H9 (cell line): ENCODE measurements around the gene RIT2. TPM values are rescaled to one million over a fixed set of nuclear protein-coding genes. Genes with fewer than 3 reads are reported as not detected.

Experiments
- DNase-seq: peaks from one replicate; pipeline ENCODE4 v3.0.0-alpha.2; 2017
- H2AFZ ChIP-seq: one replicate; pipeline ENCODE4 v1.6.1; 2013; ENCODE audit warnings: mild to moderate bottlenecking, low read length, control low read depth, moderate library complexity
- H2AK5ac ChIP-seq: 2 replicates; pipeline ENCODE4 v1.6.1; 2013; ENCODE audit warnings: low read length, control low read depth, mixed read lengths; ENCODE audit not compliant: insufficient read length
- H2BK120ac ChIP-seq: one replicate; pipeline ENCODE4 v1.6.1; 2013; ENCODE audit warnings: low read depth, mild to moderate bottlenecking, low read length, control low read depth, inconsistent platforms; ENCODE audit not compliant: poor library complexity, severe bottlenecking
- H2BK12ac ChIP-seq: 2 replicates; pipeline ENCODE4 v1.6.1; 2013; ENCODE audit warnings: low read length, control low read depth, mixed read lengths, low read depth; ENCODE audit not compliant: insufficient read length
- H2BK15ac ChIP-seq: 2 replicates; pipeline ENCODE4 v1.6.1; 2013; ENCODE audit warnings: low read depth, low read length, control low read depth
- H2BK20ac ChIP-seq: one replicate; pipeline ENCODE4 v1.6.1; 2013; ENCODE audit warnings: low read depth, mild to moderate bottlenecking, low read length, control low read depth, inconsistent platforms; ENCODE audit not compliant: poor library complexity, severe bottlenecking
- H2BK5ac ChIP-seq: 2 replicates; pipeline ENCODE4 v1.6.1; 2013; ENCODE audit warnings: low read length, control low read depth, mixed read lengths; ENCODE audit not compliant: insufficient read length
- H3K14ac ChIP-seq: 2 replicates; pipeline ENCODE4 v1.6.1; 2013; ENCODE audit warnings: low read length, control low read depth; ENCODE audit not compliant: insufficient read depth
- H3K18ac ChIP-seq: 2 replicates; pipeline ENCODE4 v1.6.1; 2013; ENCODE audit warnings: low read depth, mild to moderate bottlenecking, mixed read lengths, low read length, control low read depth; ENCODE audit not compliant: insufficient read length
- H3K23ac ChIP-seq: 2 replicates; pipeline ENCODE4 v1.6.1; 2013; ENCODE audit warnings: low read length, control low read depth, mixed read lengths, low read depth; ENCODE audit not compliant: insufficient read length
- H3K23me2 ChIP-seq: 2 replicates; pipeline ENCODE4 v1.6.1; 2013; ENCODE audit warnings: low read depth, mild to moderate bottlenecking, mixed read lengths, low read length, control low read depth; ENCODE audit not compliant: insufficient read length, poor library complexity, severe bottlenecking
- H3K27ac ChIP-seq: 2 replicates; pipeline ENCODE4 v1.5.1; 2013; ENCODE audit warnings: low read length, control low read depth, mixed read lengths, low read depth; ENCODE audit not compliant: insufficient read length
- H3K27me3 ChIP-seq: 2 replicates; pipeline ENCODE4 v1.6.1; 2013; ENCODE audit warnings: low read length, control low read depth, inconsistent platforms; ENCODE audit not compliant: insufficient read depth
- H3K4ac ChIP-seq: 2 replicates; pipeline ENCODE4 v1.6.1; 2013; ENCODE audit warnings: low read depth, mild to moderate bottlenecking, control low read depth, inconsistent platforms, low read length, moderate library complexity
- H3K4me1 ChIP-seq: 2 replicates; pipeline ENCODE4 v1.6.1; 2013; ENCODE audit warnings: low read length, control low read depth, inconsistent platforms; ENCODE audit not compliant: insufficient read depth
- H3K4me2 ChIP-seq: 2 replicates; pipeline ENCODE4 v1.6.1; 2013; ENCODE audit warnings: low read length, control low read depth, mixed read lengths; ENCODE audit not compliant: insufficient read length, insufficient read depth
- H3K56ac ChIP-seq: 2 replicates; pipeline ENCODE4 v1.6.1; 2013; ENCODE audit warnings: low read depth, mild to moderate bottlenecking, mixed read lengths, low read length, control low read depth; ENCODE audit not compliant: insufficient read length
- H3K79me1 ChIP-seq: 2 replicates; pipeline ENCODE4 v1.6.1; 2013; ENCODE audit warnings: low read depth, mild to moderate bottlenecking, moderate library complexity, low read length, control low read depth, inconsistent platforms; ENCODE audit not compliant: insufficient read depth, poor library complexity, severe bottlenecking
- H3K79me2 ChIP-seq: 2 replicates; pipeline ENCODE4 v1.6.1; 2013; ENCODE audit warnings: low read length, control low read depth, inconsistent platforms; ENCODE audit not compliant: insufficient read depth
- H3K9ac ChIP-seq: 2 replicates; pipeline ENCODE4 v1.6.1; 2013; ENCODE audit warnings: low read length, control low read depth, mixed read lengths; ENCODE audit not compliant: insufficient read length; ENCODE audit errors: extremely low read depth
- H3K9me3 ChIP-seq: one replicate; pipeline ENCODE4 v1.6.1; 2013; ENCODE audit warnings: low read depth, low read length, inconsistent platforms; ENCODE audit not compliant: control insufficient read depth
- H3T11ph ChIP-seq: one replicate; pipeline ENCODE4 v1.6.1; 2013; ENCODE audit warnings: mild to moderate bottlenecking, low read length, control low read depth, inconsistent platforms
- H4K20me1 ChIP-seq: one replicate; pipeline ENCODE4 v1.6.1; 2013; ENCODE audit not compliant: control insufficient read depth, insufficient read length, insufficient read depth
- H4K5ac ChIP-seq: 2 replicates; pipeline ENCODE4 v1.6.1; 2013; ENCODE audit warnings: low read depth, mild to moderate bottlenecking, mixed read lengths, low read length, control low read depth; ENCODE audit not compliant: insufficient read length
- H4K8ac ChIP-seq: replicated peaks from 2 replicates; pipeline ENCODE4 v1.6.1; 2013; ENCODE audit warnings: low read length, control low read depth, mixed read lengths, low read depth; ENCODE audit not compliant: insufficient read length
- H4K91ac ChIP-seq: 2 replicates; pipeline ENCODE4 v1.6.1; 2013; ENCODE audit warnings: low read depth, mild to moderate bottlenecking, moderate library complexity, mixed read lengths, low read length, control low read depth; ENCODE audit not compliant: insufficient read length
- H3K27ac Mint-ChIP-seq, 3 experiments: 2 replicates in 2 of 3; 3 replicates in 1 of 3; pipeline ENCODE4 v1.8.0; 2020 to 2021; ENCODE audit warnings: mixed read lengths in 3 of 3, mild to moderate bottlenecking in 1 of 3, moderate library complexity in 1 of 3
- H3K27me3 Mint-ChIP-seq: 2 replicates; pipeline ENCODE4 v1.8.0; 2021; ENCODE audit warnings: low read depth, mild to moderate bottlenecking, moderate library complexity, mixed read lengths
- H3K36me3 Mint-ChIP-seq, 3 experiments: 2 replicates in 2 of 3; 3 replicates in 1 of 3; pipeline ENCODE4 v1.8.0; 2020 to 2021; ENCODE audit warnings: low read depth in 3 of 3, mixed read lengths in 3 of 3; ENCODE audit not compliant: insufficient read depth in 1 of 3
- H3K4me1 Mint-ChIP-seq, 2 experiments: 2 replicates each; pipeline ENCODE4 v1.8.0; 2020; ENCODE audit warnings: mixed read lengths in 2 of 2
- H3K4me3 Mint-ChIP-seq, 2 experiments: 2 replicates in 1 of 2; 3 replicates in 1 of 2; pipeline ENCODE4 v1.8.0; 2020 to 2021; ENCODE audit warnings: mild to moderate bottlenecking in 2 of 2, mixed read lengths in 2 of 2, moderate library complexity in 1 of 2
- H3K9me3 Mint-ChIP-seq, 2 experiments: 2 replicates in 1 of 2; 3 replicates in 1 of 2; pipeline ENCODE4 v1.8.0; 2020; ENCODE audit warnings: mild to moderate bottlenecking in 2 of 2, mixed read lengths in 2 of 2, moderate library complexity in 1 of 2
- WGBS: extraction: QIAGEN DNeasy Blood & Tissue Kit; methylation state at CpG from one replicate; pipeline ENCODE4 v1.1.7; 2013; ENCODE audit warnings: missing lambda C conversion rate, low lambda C conversion rate, mixed read lengths; ENCODE audit not compliant: insufficient read length; ENCODE audit errors: extremely low coverage; 5-methylcytosine and 5-hydroxymethylcytosine counted together
- total RNA-seq: library from RNA; stranded (reverse); gene quantifications from 2 replicates; pipeline ENCODE4 v1.2.1, GENCODE V29; 2021
- TF ChIP-seq, protein P1 (sequence below): fragments of 200-600 bp; sonication (generic); conservative IDR thresholded peaks from 3 replicates; pipeline ENCODE4 v1.8.0; 2021; ENCODE audit warnings: antibody characterized with exemption, mild to moderate bottlenecking

The RIT2 gene
- total RNA-seq, 1 experiment from 2014 or later: 1.2 TPM

DNA sequence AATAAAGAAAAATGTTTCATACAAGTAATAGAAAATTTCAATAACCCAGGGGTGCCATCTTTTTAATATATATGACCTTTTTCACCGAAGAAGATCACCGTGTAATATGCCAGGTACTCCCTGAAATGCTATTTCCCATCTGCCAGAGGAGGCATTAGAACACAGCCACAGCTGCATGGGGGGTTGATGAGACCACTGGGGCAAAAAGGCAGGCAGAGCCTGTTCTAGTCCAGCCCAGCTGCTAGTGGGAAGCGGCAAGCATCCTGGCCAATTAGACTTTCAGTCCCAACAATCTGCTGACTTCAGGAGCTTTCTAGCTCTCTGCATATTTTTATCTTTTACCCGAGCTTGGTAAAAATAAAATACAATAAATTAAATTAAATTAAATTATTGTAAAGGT, 362.6 kb downstream of the RIT2 start:
- no peak overlapping the region for H2AFZ ChIP-seq
- H3K79me2 ChIP-seq: 0 out of 2 replicates have a peak, but pooled peaks cover 2% of the 10 kb centered on the region
- H2BK15ac ChIP-seq: no peak overlapping the region
- H3K4me1 ChIP-seq: 0 out of 2 replicates have a peak, but pooled peaks cover 2% of the 10 kb centered on the region
- Mint-ChIP-seq H3K27me3 (no peaks in the 10 kb centered on the region), H3K4me1 (peaks cover 8 to 11% of the 10 kb centered on the region in 2 experiments), H3K9me3 (peaks cover 5 to 7% of the 10 kb centered on the region in 2 experiments; a peak in 4 of 5 replicates), H3K4me3 (no peak overlapping the region), H3K36me3 (peaks cover 7 to 8% (median 8%) of the 10 kb centered on the region in 3 experiments), H3K27ac (no peak overlapping the region)
- H3K4ac ChIP-seq: no peak overlapping the region
- WGBS: no CpG with 5 or more reads among the region's 4 CpGs
- no peaks in the 10 kb centered on the region for H4K20me1 ChIP-seq
- no peak overlapping the region for H4K5ac ChIP-seq
- H2BK20ac ChIP-seq: no peak overlapping the region
- no peak overlapping the region for H4K91ac ChIP-seq
- no peak overlapping the region for H2BK5ac ChIP-seq
- H4K8ac ChIP-seq: no peak overlapping the region
- H3T11ph ChIP-seq: no peak overlapping the region
- H3K4me2 ChIP-seq: no peak overlapping the region
- TF ChIP-seq, protein P1, sequence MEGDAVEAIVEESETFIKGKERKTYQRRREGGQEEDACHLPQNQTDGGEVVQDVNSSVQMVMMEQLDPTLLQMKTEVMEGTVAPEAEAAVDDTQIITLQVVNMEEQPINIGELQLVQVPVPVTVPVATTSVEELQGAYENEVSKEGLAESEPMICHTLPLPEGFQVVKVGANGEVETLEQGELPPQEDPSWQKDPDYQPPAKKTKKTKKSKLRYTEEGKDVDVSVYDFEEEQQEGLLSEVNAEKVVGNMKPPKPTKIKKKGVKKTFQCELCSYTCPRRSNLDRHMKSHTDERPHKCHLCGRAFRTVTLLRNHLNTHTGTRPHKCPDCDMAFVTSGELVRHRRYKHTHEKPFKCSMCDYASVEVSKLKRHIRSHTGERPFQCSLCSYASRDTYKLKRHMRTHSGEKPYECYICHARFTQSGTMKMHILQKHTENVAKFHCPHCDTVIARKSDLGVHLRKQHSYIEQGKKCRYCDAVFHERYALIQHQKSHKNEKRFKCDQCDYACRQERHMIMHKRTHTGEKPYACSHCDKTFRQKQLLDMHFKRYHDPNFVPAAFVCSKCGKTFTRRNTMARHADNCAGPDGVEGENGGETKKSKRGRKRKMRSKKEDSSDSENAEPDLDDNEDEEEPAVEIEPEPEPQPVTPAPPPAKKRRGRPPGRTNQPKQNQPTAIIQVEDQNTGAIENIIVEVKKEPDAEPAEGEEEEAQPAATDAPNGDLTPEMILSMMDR: no peak; the same call in 1 of the 3 replicates
- no peak overlapping the region for H3K23ac ChIP-seq
- H3K79me1 ChIP-seq: no peaks in the 10 kb centered on the region
- H2AK5ac ChIP-seq: no peak overlapping the region
- H2BK12ac ChIP-seq: no peak overlapping the region
- DNase-seq: no peak
- H3K23me2 ChIP-seq: no peaks in the 10 kb centered on the region
- no peak overlapping the region for H3K14ac ChIP-seq
- H3K18ac ChIP-seq: no peak overlapping the region
- no peaks in the 10 kb centered on the region for H3K9me3 ChIP-seq
- H3K27me3 ChIP-seq: no peaks in the 10 kb centered on the region
- H2BK120ac ChIP-seq: no peak overlapping the region
- H3K27ac ChIP-seq: no peak overlapping the region
- H3K56ac ChIP-seq: no peak overlapping the region
- no peak overlapping the region for H3K9ac ChIP-seq
